Adrenal gland (tissue), 12 donors: ENCODE data around the gene NDUFV2. TPM values are rescaled to one million over a fixed set of nuclear protein-coding genes. Genes with fewer than 3 reads are reported as not detected.

Source experiments
- DNase-seq, 7 donors: peaks; one replicate each; pipeline ENCODE4 v3.0.0-alpha.2; 2019 to 2020
- H3K27ac ChIP-seq, 5 donors: fragments of 200-600 bp; sonication (generic) in 4 of 5; 1 replicate in 3 of 5; 2 replicates in 2 of 5; pipeline versions ENCODE4 v1.5.1 to v1.8.0; 2016 to 2020; ENCODE audit warnings: mild to moderate bottlenecking in 1 of 5
- H3K27me3 ChIP-seq: fragments of 200-600 bp; 2 replicates; pipeline ENCODE4 v1.8.0; 2021
- H3K36me3 ChIP-seq, 2 donors: fragments of 200-600 bp; replicated peaks in 1 of 2; 1 replicate in 1 of 2; 2 replicates in 1 of 2; pipeline versions ENCODE4 v1.5.1 to v1.8.0; 2018 to 2022
- H3K4me1 ChIP-seq, 2 donors: fragments of 200-600 bp; replicated peaks in 1 of 2; 1 replicate in 1 of 2; 2 replicates in 1 of 2; pipeline versions ENCODE4 v1.5.1 to v1.8.0; 2018 to 2021
- H3K4me3 ChIP-seq, 4 donors: fragments of 200-600 bp; sonication (generic) in 3 of 4; one replicate each; pipeline ENCODE4 v1.5.1; 2016 to 2018
- H3K9me3 ChIP-seq, 3 donors: fragments of 200-600 bp; sonication (generic) in 1 of 3; replicated peaks in 1 of 3; 1 replicate in 2 of 3; 2 replicates in 1 of 3; pipeline versions ENCODE4 v1.5.1 to v1.8.0; 2016 to 2021
- CTCF ChIP-seq, 6 experiments: fragments of 450-650 bp in 4 of 6; fragments of 200-600 bp in 2 of 6; sonication (generic) in 1 of 6; IDR thresholded peaks; 1 replicate in 5 of 6; 2 replicates in 1 of 6; pipeline versions ENCODE4 v1.5.1 to v1.8.0; 2016 to 2021; ENCODE audit warnings: antibody characterized with exemption in 6 of 6, mild to moderate bottlenecking in 2 of 6, moderate library complexity in 1 of 6
- POLR2A ChIP-seq, 2 donors: fragments of 450-650 bp; IDR thresholded peaks; one replicate each; pipeline ENCODE4 v1.6.1; 2017; ENCODE audit warnings: antibody characterized with exemption in 2 of 2, mild to moderate bottlenecking in 2 of 2, moderate library complexity in 1 of 2
- WGBS, 4 donors: extraction: QIAGEN DNeasy Blood & Tissue Kit in 2 of 4; methylation state at CpG; one replicate each; pipeline versions ENCODE4 v1.1.5 to v1.1.7; 2013 to 2017; 5-methylcytosine and 5-hydroxymethylcytosine counted together
- intact Hi-C, 2 donors: fragments of 100-400 bp; cut with DNase I; formaldehyde crosslinking; loops; one replicate each; pipeline versions ENCODE4 v1.14.1 to v1.15.0; 2022 to 2023
- polyA plus RNA-seq, 3 donors: library from polyadenylated mRNA; stranded (reverse); fragments of 200-250 nt in 2 of 3; fragments of 350-450 nt in 1 of 3; fragmentation: Illumina TruSeq in 1 of 3; extraction: RNeasy Lipid Tissue Mini Kit (QIAGEN cat#74804) in 1 of 3; gene quantifications; one replicate each; pipeline ENCODE4 v1.2.3, GENCODE V29; 2013 to 2014
- total RNA-seq, 9 donors: library from RNA; depleted of rRNA in 4 of 9; stranded (reverse); fragments of >200 nt in 4 of 9; fragments of 120-200 nt in 1 of 9; fragmentation: NEBNext Ultra II Directional in 1 of 9; extraction: Animal tissue kit (Norgen Biotek cat#: 25700) in 1 of 9; gene quantifications; one replicate each; pipeline versions ENCODE4 v1.1.0 to v1.2.4, GENCODE V29; 2013 to 2023
- donor health status: healthy with polysubstance abuse.
- donor health status: Bipolar disorder and iron deficiency.
- donor health status: DM: yes; HTN: yes; CAD: no.
- donor health status: DM: no; HTN: no; CAD: no.
- donor health status: DM: no; HTN: no; CAD: no.
- donor health status: DM: yes; HTN: yes; CAD: no.

Gene NDUFV2
- total and polyA plus RNA-seq, 12 donors, result 130 to 569 (median 219) TPM

GRCh38 chr18:9172506-9173127 lies 70.1 kb downstream of the NDUFV2 start:
- no peak for DNase-seq
- Histone ChIP-seq H3K36me3 (no peaks in the 10 kb centered on the region), H3K4me1 (peaks cover 0 to 16% of the 10 kb centered on the region in 2 donors), H3K27ac (no peak overlapping the region), H3K9me3 (no peaks in the 10 kb centered on the region), H3K4me3 (no peak overlapping the region), H3K27me3 (no peaks in the 10 kb centered on the region)
- TF ChIP-seq POLR2A (IDR thresholded peaks at IDR 0.05), result no peak
- TF ChIP-seq CTCF (IDR thresholded peaks at IDR 0.05), result no peak
- intact Hi-C loops, result no loop called here
- WGBS, 4 donors, result 89 to 99% (median 96%) methylated on average over 4 of the region's 4 CpGs

- intact Hi-C loops, result no loop called here
- Histone ChIP-seq H3K4me1 (peaks cover 0 to 18% of the 10 kb centered on the region in 2 donors), H3K4me3 (no peak overlapping the region), H3K9me3 (no peaks in the 10 kb centered on the region), H3K27me3 (no peaks in the 10 kb centered on the region), H3K36me3 (no peaks in the 10 kb centered on the region), H3K27ac (no peak overlapping the region)
- no peak for DNase-seq
- TF ChIP-seq POLR2A (IDR thresholded peaks at IDR 0.05) (no peak), CTCF (IDR thresholded peaks at IDR 0.05) (no peak)
- 76 to 92% (median 86%) methylated on average over 4 to 6 of the region's 6 CpGs for WGBS, 4 donors
Measured at GRCh38 chr18:9173770-9174233, 71.3 kb downstream of the NDUFV2 start.

DNA sequence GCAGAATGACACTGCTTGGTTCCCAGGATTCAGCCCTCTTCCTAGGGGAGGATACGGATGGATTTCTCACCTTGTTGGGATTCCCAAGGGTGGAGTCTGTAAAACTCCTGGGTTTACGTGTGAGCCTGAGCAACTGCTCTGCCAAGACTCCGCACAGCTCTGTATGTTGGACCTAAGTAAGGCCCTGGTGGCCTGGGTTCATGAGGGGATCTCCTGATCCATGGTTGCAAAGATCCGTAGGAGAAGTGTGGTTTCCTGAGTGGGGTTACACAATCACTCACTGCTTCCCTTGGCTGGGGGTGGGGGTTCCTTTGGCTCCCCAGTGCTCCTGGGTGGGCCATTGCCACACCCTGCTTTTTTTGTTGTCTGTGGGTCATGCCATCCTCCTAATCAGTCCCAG lies 71.8 kb downstream of the NDUFV2 start:
- peaks cover 0 to 18% of the 10 kb centered on the region in 2 donors for H3K4me1 ChIP-seq
- WGBS, 4 donors, result 51 to 83% (median 70%) methylated on average over 1 to 4 of the region's 4 CpGs

DNA sequence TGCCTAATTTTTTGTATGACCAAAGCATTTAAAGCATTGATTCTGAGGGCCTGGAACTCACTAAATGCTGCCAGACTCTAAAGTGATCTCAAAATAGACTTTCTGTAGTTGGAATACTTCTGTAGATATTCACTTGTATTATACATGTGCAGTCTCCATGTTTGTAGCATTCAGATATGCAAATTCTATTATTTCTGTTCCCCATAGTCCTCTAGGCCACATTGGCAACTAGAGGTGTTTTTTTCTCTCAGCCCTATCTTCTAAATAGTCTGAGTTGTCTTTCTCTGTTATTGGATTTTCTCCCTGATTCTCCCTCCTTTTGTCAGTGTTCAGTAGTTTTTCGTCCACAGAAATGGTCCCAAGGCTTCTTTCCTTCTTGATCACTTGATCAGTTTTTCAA lies 72.6 kb downstream of the NDUFV2 start:
- no peak for TF ChIP-seq CTCF (IDR thresholded peaks at IDR 0.05)
- TF ChIP-seq POLR2A (IDR thresholded peaks at IDR 0.05), result no peak
- H3K9me3 ChIP-seq, result no peaks in the 10 kb centered on the region
- H3K27me3 ChIP-seq, result no peaks in the 10 kb centered on the region
- intact Hi-C loops, result no loop called here
- WGBS, 4 donors, result 86 to 90% (median 89%) methylated on average over 1 of the region's 1 CpG
- no peak overlapping the region for H3K4me3 ChIP-seq
- peaks cover 0 to 18% of the 10 kb centered on the region in 2 donors for H3K4me1 ChIP-seq
- no peak overlapping the region for H3K27ac ChIP-seq
- no peaks in the 10 kb centered on the region for H3K36me3 ChIP-seq
- DNase-seq, result no peak

More for the DNA sequence above, 71.8 kb downstream of the NDUFV2 start:
- Histone ChIP-seq H3K4me3 (no peak overlapping the region), H3K36me3 (no peaks in the 10 kb centered on the region), H3K27me3 (no peaks in the 10 kb centered on the region), H3K9me3 (no peaks in the 10 kb centered on the region), H3K27ac (no peak overlapping the region)
- no peak for DNase-seq
- intact Hi-C loops, result no loop called here
- no peak for TF ChIP-seq CTCF (IDR thresholded peaks at IDR 0.05)
- no peak for TF ChIP-seq POLR2A (IDR thresholded peaks at IDR 0.05)
